ENCODE measurements around the gene SRMS. TPM values are rescaled to one million over a fixed set of nuclear protein-coding genes. Genes with fewer than 3 reads are reported as not detected.
A peak's percentile ranks its signal among the peaks of the same experiment; 100 is the strongest.

Gene SRMS
- total RNA-seq, 1 experiment from 2014 or later: 0.79 TPM

GRCh38 chr20:63580796-63581461 is 33.4 kb upstream of the SRMS start:
- H3K56ac ChIP-seq (ENCODE audit: insufficient read length, low read depth, low read length): no peak overlapping the region
- no peaks in the 10 kb centered on the region for H4K20me1 ChIP-seq (ENCODE audit: control insufficient read depth, insufficient read depth, insufficient read length)
- H3K9me3 ChIP-seq (ENCODE audit: control insufficient read depth, low read depth, low read length): no peaks in the 10 kb centered on the region
- H3T11ph ChIP-seq (ENCODE audit: low read length): no peak overlapping the region
- no peak overlapping the region for H2AFZ ChIP-seq (ENCODE audit: low read length)
- no peak overlapping the region for H3K4me2 ChIP-seq (ENCODE audit: insufficient read depth, insufficient read length, low read length)
- no peak overlapping the region for H3K4me3 Mint-ChIP-seq
- H3K79me1 ChIP-seq (ENCODE audit: insufficient read depth, low read depth, low read length, poor library complexity, severe bottlenecking): no peaks in the 10 kb centered on the region
- no peak overlapping the region for H4K5ac ChIP-seq (ENCODE audit: insufficient read length, low read depth, low read length)
- H3K23me2 ChIP-seq (ENCODE audit: insufficient read length, low read depth, low read length, poor library complexity, severe bottlenecking): no peaks in the 10 kb centered on the region
- no peak overlapping the region for H3K14ac ChIP-seq (ENCODE audit: insufficient read depth, low read length)
- no peak overlapping the region for H3K27ac Mint-ChIP-seq
- H3K79me2 ChIP-seq (ENCODE audit: insufficient read depth, low read length): no peaks in the 10 kb centered on the region
- no peak overlapping the region for H2BK15ac ChIP-seq (ENCODE audit: low read depth, low read length)
- H3K23ac ChIP-seq (ENCODE audit: insufficient read length, low read depth, low read length): no peak overlapping the region
- H3K9ac ChIP-seq (ENCODE audit: extremely low read depth, insufficient read length, low read length): no peak overlapping the region
- no peak overlapping the region for H3K18ac ChIP-seq (ENCODE audit: insufficient read length, low read depth, low read length)
- H3K9me3 Mint-ChIP-seq: no peaks in the 10 kb centered on the region
- no peak overlapping the region for H2AK5ac ChIP-seq (ENCODE audit: insufficient read length, low read length)
- no peak overlapping the region for H2BK20ac ChIP-seq (ENCODE audit: low read depth, low read length, poor library complexity, severe bottlenecking)
- no peak overlapping the region for H4K91ac ChIP-seq (ENCODE audit: insufficient read length, low read depth, low read length)
- H3K4me1 ChIP-seq (ENCODE audit: insufficient read depth, low read length): no peaks in the 10 kb centered on the region
- H4K8ac ChIP-seq (replicated peaks; ENCODE audit: insufficient read length, low read depth, low read length): no peak overlapping the region
- no peaks in the 10 kb centered on the region for H3K36me3 Mint-ChIP-seq (ENCODE audit: insufficient read depth in 1 of 3, low read depth in 3 of 3)
- H2BK120ac ChIP-seq (ENCODE audit: low read depth, low read length, poor library complexity, severe bottlenecking): no peak overlapping the region
- H3K27ac ChIP-seq (ENCODE audit: insufficient read length, low read depth, low read length): no peak overlapping the region
- no peak overlapping the region for H2BK5ac ChIP-seq (ENCODE audit: insufficient read length, low read length)
- DNase-seq: peak; percentile 52
- H3K4ac ChIP-seq (ENCODE audit: low read depth, low read length): no peak overlapping the region
- no peak overlapping the region for H2BK12ac ChIP-seq (ENCODE audit: insufficient read length, low read depth, low read length)
- peak; percentile 63 for TF ChIP-seq CTCF (conservative IDR thresholded peaks at IDR 0.05)
- H3K27me3 ChIP-seq (ENCODE audit: insufficient read depth, low read length): no peaks in the 10 kb centered on the region
- peaks cover 8 to 13% of the 10 kb centered on the region in 2 experiments for H3K4me1 Mint-ChIP-seq
- H3K27me3 Mint-ChIP-seq (ENCODE audit: low read depth): peaks cover 2% of the 10 kb centered on the region
- no CpG with 5 or more reads among the region's 12 CpGs for WGBS (ENCODE audit: extremely low coverage, insufficient read length, low lambda C conversion rate)

Measured in H9 (cell line).